ENCODE measurements around the gene SMAGP. TPM values are rescaled to one million over a fixed set of nuclear protein-coding genes. Genes with fewer than 3 reads are reported as not detected.

The SMAGP gene
- polyA plus RNA-seq, 3 donors from 2014 or later = 26.7 to 41.9 (median 34.6) TPM

Other genes with a start within 250 kb of the SMAGP start
- gene SLC11A2, start 244.0 kb downstream of the SMAGP start, polyA plus RNA-seq = 10 to 100 TPM in 2 of 3 donors, 1 to 10 TPM in 1; 9.7 to 14.8 (median 11.2) TPM
- gene LETMD1, start 222.1 kb downstream of the SMAGP start, polyA plus RNA-seq = 10 to 100 TPM; 14.9 to 40.4 (median 17.7) TPM
- gene CSRNP2, start 186.8 kb downstream of the SMAGP start, polyA plus RNA-seq = 1 to 10 TPM in 2 of 3 donors, under 1 TPM in 1; 0.90 to 7.9 (median 7.2) TPM
- gene TFCP2, start 97.3 kb downstream of the SMAGP start, polyA plus RNA-seq = 10 to 100 TPM; 10.1 to 16.6 (median 11.7) TPM
- gene POU6F1, start 52.4 kb downstream of the SMAGP start, polyA plus RNA-seq = 1 to 10 TPM in 1 of 3 donors, under 1 TPM in 2; 0.78 to 1.8 (median 0.86) TPM
- gene DAZAP2, start 31.6 kb downstream of the SMAGP start, polyA plus RNA-seq = 1,000 to 10,000 TPM; 1,137 to 2,830 (median 1,368) TPM
- gene BIN2, start 53.8 kb upstream of the SMAGP start, polyA plus RNA-seq = 100 to 1,000 TPM; 353 to 582 (median 359) TPM
- under 1 TPM in 2 of 3 donors, not detected in 1; 0.37 to 1.00 TPM for gene CELA1, start 76.3 kb upstream of the SMAGP start, polyA plus RNA-seq
- gene GALNT6, start 121.0 kb upstream of the SMAGP start, polyA plus RNA-seq = 10 to 100 TPM in 1 of 3 donors, 1 to 10 TPM in 1, under 1 TPM in 1; 0.91 to 19.0 (median 9.8) TPM
- gene SLC4A8, start 154.4 kb upstream of the SMAGP start, polyA plus RNA-seq = 1 to 10 TPM in 2 of 3 donors, not detected in 1; 1.2 TPM